Measurements from ENCODE around the gene CTSD.
"Not testable (repeated sequence)": the region's sequence is repeated elsewhere in the genome, so short reads cannot be mapped to it uniquely, and the experiment has no call there.

Gene CTSD

DNA sequence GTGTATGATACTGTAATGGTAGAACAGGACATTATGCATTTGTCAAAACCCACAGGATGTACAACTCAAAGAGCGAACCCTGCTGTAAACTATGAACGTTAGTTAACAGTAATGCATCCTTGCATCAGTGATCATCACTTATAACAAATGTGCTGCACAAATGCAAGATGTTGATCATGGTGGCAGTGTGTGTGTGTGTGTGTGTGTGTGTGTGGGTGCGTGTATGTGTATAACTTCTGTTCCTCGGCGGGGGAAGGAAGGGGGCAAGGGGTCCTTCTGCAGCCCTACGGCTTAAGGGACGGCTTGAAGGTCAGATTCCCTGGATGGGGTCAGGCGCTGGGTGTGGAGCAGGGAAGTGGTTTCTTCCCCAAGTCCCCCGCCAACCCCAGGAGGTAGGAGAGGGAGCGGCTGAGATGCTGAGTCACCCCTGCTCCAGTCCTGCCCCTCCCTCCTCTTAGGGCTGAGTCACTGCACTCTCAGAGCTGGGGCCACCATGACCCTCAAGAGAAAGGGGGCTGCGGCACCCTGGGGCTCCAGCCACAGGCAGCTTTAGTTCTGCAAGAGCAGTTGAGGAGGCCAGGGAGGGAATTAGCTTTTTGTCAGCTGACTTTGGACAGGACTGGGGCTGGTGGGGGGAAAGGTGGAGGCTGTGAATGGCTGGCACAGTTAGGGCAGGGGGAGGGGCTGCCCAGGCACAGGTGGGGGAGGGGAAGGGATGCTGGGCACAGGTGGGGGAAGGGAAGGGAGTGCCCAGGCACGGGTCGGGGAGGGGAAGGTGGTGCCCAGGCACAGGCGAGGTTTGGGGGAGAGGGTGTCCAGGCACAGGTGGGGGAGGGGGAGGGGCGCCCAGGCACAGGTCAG lies 8.8 kb upstream of the CTSD start:
- peak; percentile 90 for DNase-seq
- in situ Hi-C loops (cut with MboI; ENCODE audit: low pct_unique_long_range_greater_than_20kb, low sequenced_read_pairs) = no loop called here

GRCh38 chr11:1771700-1772099 lies 8.0 kb upstream of the CTSD start:
- no peak for DNase-seq
- in situ Hi-C loops (cut with MboI; ENCODE audit: low pct_unique_long_range_greater_than_20kb, low sequenced_read_pairs) = no loop called here

- in situ Hi-C loops (cut with MboI; ENCODE audit: low pct_unique_long_range_greater_than_20kb, low sequenced_read_pairs) = no loop called here
Measured at GRCh38 chr11:1771273-1771672, 7.5 kb upstream of the CTSD start.

GRCh38 chr11:1770528-1770927 lies 6.8 kb upstream of the CTSD start:
- DNase-seq = no peak
- in situ Hi-C loops (cut with MboI; ENCODE audit: low pct_unique_long_range_greater_than_20kb, low sequenced_read_pairs) = no loop called here

More at GRCh38 chr11:1771273-1771672, 7.5 kb upstream of the CTSD start:
- DNase-seq = no peak

DNA sequence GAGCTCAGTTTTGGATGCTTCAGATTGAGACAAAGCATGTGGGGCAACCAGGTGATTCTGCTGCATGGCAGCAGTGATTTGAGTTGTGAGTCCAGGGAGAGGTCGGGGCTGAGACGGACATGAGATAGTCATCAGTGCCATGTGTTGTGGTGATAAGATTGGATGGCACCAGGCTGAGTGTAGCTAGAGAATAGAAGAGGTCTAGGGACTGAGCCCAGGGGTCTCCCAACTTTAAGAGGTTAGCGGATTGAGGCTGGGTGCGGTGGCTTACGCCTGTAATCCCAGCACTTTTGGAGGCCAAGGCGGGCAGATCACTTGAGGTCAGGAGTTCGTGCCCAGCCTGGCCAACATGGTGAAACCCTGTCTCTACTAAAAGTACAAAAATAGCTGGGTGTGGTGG lies 6.3 kb upstream of the CTSD start:
- no peak for DNase-seq
- in situ Hi-C loops (cut with MboI; ENCODE audit: low pct_unique_long_range_greater_than_20kb, low sequenced_read_pairs) = no loop called here

DNA sequence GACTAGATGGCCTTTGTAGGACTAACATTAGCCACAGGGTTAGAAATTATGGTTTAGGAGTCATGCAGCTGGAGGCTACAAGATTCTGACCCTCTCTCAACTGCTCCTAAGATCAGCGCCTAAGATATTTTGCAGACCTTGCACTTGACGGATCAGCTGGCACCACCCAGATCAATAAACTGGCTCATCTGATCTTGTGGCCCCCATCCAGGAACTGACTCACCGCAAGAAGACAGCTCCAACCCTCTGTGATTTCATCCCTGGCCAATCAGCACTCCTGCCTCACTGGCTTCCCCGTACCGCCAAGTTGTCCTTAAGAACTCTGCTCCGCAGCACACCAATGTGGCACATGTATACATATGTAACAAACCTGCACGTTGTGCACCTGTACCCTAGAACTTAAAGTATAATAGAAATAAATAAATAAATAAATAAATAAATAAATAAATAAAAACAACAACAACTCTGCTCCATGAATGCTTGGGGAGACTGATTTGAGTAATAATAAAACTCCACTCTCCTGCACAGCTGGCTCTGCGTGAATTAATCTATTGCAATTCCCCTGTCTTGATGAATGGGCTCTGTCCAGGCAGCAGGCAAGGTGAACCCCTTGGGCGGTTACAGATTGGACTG lies 5.7 kb upstream of the CTSD start:
- DNase-seq; in situ Hi-C loops (cut with MboI; ENCODE audit: low pct_unique_long_range_greater_than_20kb, low sequenced_read_pairs): not testable (repeated sequence)

- DNase-seq = no peak
- in situ Hi-C loops (cut with MboI; ENCODE audit: low pct_unique_long_range_greater_than_20kb, low sequenced_read_pairs) = no loop called here
Measured at GRCh38 chr11:1768141-1768469, 4.4 kb upstream of the CTSD start.

DNA sequence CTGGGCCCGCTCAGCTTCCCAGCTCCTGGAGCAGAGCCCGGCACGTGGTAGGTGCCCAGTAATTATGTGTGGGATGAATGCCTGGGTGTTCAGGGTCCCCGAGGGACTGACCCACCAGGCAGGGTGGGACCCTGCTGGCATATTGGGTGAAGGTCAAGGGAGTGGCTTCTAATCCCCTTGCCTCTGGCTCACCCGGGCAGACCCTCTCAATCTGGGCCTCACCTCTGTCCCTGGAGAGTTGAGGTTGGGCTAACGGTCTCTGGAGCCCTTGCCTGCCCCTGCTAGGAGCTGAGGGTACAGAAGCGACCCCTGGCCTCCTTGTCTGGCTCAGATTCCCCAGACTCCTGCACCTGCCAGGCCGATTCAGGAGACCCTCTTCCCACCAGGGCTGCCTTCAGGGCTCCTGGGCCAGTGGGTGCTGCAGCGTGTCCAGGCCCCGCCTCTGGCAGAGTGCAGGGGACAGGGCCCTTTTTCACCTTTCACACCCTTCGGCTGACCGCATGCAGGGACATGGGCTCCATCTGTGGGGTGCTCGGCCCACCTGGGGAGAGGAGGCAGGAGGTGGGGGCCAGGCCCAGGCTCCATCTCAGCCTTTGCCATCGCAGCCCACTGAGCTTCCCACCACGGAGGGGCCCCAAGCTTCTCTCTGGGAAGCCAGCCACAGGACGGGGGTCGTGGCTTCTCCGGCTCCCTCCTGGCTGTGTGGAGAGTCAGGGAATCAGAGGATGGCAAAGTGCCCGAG lies 3.8 kb upstream of the CTSD start:
- no peak for DNase-seq
- in situ Hi-C loops (cut with MboI; ENCODE audit: low pct_unique_long_range_greater_than_20kb, low sequenced_read_pairs) = no loop called here

DNA sequence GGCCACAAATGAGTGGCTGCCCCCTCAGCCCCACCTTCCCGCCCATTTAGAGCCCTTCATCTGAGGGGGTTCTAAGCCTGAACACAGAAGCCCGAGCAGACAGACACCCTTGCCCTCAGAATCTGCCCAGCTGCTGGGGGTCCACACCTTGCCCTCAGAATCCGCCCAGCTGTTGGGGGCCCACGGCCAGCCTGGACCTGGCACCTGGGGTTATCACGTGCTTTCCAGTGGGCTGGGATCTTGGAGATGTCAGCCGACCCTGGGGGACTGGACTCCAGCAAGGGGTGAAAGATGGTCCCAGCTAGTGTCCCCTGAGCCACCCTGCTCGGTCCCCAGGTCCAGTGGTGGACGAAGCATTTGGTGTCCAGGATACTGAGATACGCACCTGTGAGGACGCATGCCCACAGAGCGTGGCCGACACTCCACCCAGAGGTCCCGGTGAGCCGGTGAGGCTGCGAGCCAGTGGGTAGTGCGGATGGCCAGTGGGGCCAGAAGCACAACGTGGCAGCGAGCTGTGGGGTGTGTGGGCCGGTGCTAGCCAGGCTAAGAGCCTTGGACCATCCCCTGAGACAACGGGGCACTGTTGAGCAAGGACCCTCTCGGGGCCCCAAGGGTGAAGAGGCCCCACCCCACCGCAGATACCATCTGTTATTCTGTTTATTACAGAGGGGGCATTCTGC lies 3.1 kb upstream of the CTSD start:
- in situ Hi-C loops (cut with MboI; ENCODE audit: low pct_unique_long_range_greater_than_20kb, low sequenced_read_pairs) = no loop called here

GRCh38 chr11:1765871-1766718 lies 2.4 kb upstream of the CTSD start:
- in situ Hi-C loops (cut with MboI; ENCODE audit: low pct_unique_long_range_greater_than_20kb, low sequenced_read_pairs) = no loop called here

More for the DNA sequence above, 3.1 kb upstream of the CTSD start:
- no peak for DNase-seq

DNA sequence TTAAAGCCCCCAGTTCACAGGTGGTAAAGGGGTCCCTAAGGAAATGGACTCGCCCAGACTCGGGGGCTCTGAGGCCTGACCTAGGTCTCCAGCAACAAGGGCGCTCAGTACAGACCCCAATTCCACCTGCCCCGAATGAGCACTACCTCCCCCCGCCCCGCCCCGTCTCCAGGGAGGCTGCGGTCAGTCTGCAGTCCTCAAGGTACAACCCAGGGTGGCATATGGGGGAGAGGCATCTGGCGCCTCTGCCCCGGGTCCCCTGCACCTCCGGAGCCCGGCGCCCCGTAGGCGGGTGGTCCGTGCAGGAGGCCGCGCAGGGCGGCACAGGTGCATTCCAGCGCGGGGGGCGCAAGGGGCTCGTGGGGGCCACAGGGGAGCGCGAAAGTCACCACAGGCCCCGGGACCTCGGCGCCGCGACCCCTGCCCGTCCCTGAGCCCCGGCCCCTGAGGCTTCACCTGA lies 361 bp downstream of the CTSD start:
- no peak for DNase-seq
- in situ Hi-C loops (cut with MboI; ENCODE audit: low pct_unique_long_range_greater_than_20kb, low sequenced_read_pairs) = no loop called here

More at GRCh38 chr11:1765871-1766718, 2.4 kb upstream of the CTSD start:
- DNase-seq = no peak

DNA sequence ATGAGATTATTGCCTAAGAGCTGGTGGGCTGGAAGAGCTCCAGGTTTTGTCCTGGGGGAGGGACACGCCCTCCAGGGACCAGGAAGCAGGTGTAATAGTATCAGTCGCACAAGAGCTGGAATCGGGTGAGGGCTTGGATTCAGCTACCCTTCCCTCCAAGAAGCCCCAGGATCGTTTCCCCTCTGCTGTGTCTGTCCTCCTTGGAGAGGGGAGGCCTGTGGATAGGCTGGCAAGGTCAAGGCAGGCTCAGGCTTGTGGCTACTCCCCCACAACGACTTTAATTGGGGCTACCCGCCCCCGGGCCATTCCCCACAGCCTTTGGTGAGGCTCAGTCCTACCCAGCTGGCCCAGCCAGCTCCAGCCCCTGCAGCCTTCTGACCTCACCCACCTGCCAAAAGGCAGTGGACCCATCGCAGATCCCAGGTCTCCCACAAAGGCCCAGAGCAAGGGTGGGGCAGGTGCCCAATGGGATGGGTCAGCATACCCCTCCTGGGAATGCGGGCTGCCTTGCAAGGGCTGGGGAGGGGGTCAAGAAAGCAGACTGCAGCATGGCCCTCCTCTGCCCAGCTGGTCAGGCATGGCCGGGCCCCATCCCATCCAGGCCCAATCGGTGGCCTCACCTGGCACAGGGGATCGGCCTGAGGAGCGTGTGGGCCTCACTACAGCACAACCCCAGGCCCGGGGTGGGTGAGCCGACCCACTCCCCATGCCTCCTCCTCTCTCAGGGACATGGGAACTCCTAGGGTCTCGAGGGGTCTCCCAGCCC lies 1.0 kb downstream of the CTSD start:
- in situ Hi-C loops (cut with MboI; ENCODE audit: low pct_unique_long_range_greater_than_20kb, low sequenced_read_pairs) = no loop called here
- peak; percentile 61 for DNase-seq

DNA sequence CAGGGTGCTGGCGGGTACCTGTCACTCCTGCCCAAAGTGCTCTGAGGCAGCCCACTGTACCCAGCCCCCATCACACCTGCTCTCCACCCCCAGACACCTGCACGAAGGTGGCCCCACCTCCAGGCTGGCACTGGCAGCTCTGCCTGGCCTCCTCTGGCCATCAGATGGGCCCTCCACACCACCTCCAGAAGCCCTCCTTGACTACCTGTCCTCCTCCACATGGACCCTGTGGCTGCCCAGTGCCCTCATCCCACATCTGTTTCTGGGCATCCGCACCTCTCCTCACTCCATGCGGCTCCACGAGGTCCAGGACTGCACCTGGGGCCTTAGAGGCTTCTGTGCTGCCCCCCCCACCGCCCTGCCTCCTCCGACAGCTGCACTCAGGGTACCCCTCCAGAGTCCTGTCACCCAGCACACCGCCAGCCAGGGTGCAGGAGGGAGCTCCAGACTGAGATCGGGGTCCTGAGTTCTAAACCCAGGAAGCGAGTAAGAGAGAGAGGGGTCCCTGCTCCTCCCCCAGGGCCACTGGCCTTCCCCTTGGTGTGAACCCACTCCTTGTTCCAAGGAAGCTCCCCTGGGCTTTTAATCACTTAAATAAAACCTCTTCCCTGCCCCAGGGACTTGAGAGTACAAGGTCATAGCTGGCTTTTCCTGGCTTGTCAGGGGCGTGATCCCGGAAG lies 1.7 kb downstream of the CTSD start:
- in situ Hi-C loops (cut with MboI; ENCODE audit: low pct_unique_long_range_greater_than_20kb, low sequenced_read_pairs) = no loop called here
- no peak for DNase-seq

DNA sequence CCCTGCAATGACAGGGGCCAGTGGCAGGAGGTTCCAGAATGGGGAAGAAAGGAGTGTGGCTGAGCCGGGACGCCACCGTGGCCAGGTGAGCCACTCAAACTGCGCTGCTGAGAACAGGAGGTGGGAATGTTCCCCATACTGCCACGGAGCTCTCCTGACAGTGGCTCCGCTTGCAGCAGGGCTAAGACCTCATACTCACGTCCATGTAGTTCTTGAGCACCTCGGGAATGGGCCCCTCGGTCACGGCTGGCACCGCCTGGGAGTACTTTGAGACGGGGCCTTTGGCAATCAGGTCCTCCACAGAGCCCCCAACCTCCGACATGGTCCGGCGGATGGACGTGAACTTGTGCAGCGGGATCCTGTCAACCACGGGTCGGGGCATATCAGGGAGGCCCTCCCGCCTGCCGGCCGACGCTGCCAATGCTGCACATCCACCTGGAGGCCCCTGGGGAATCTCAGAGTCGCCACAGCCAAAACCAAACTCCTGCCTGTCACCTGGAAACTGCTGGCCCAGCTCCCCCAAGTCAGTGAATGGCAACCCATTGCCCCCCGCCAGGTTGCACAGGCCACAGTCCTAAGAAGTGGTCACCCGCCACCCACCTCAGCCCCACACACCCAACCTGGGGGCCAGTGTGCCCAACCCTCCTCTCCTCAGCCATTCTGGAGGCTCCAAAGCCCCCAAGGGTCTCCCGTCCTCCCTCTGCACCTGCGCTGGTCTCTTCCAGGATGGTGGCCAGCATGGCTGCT lies 2.4 kb downstream of the CTSD start:
- in situ Hi-C loops (cut with MboI; ENCODE audit: low pct_unique_long_range_greater_than_20kb, low sequenced_read_pairs) = no loop called here
- DNase-seq = no peak

GRCh38 chr11:1760351-1761109 lies 3.2 kb downstream of the CTSD start:
- in situ Hi-C loops (cut with MboI; ENCODE audit: low pct_unique_long_range_greater_than_20kb, low sequenced_read_pairs) = no loop called here
- no peak for DNase-seq

GRCh38 chr11:1759851-1760220 lies 3.9 kb downstream of the CTSD start:
- in situ Hi-C loops (cut with MboI; ENCODE audit: low pct_unique_long_range_greater_than_20kb, low sequenced_read_pairs) = no loop called here
- DNase-seq = no peak
